ENCODE results near the gene CCL5.

CCL5 gene

GRCh38 chr17:35913609-35914008 lies 33.4 kb upstream of the CCL5 start:
- no peak overlapping the region for H3K4me3 ChIP-seq (IDR thresholded peaks at IDR 0.05; ENCODE audit: insufficient read depth, low read depth, low read length)
- TF ChIP-seq CTCF (conservative IDR thresholded peaks at IDR 0.05; ENCODE audit: low read depth, low read length), result no peak
- H3K9ac ChIP-seq, result no peak overlapping the region
- no peaks in the 10 kb centered on the region for H3K36me3 ChIP-seq (ENCODE audit: insufficient read depth)
- no peaks in the 10 kb centered on the region for H4K20me1 ChIP-seq (ENCODE audit: insufficient read depth)
- H3K4me2 ChIP-seq, result no peak overlapping the region
- H2AFZ ChIP-seq (ENCODE audit: low read depth), result no peak overlapping the region
- H3K4me1 ChIP-seq (ENCODE audit: low read depth, poor library complexity, severe bottlenecking), result no peaks in the 10 kb centered on the region
- no peaks in the 10 kb centered on the region for H3K79me2 ChIP-seq (ENCODE audit: insufficient read depth, low read depth)
- H3K27me3 ChIP-seq (ENCODE audit: insufficient read depth, low read depth), result no peaks in the 10 kb centered on the region
- H3K27ac ChIP-seq, result no peak overlapping the region

- H2AFZ ChIP-seq (ENCODE audit: low read depth), result no peak overlapping the region
- H3K79me2 ChIP-seq (ENCODE audit: insufficient read depth, low read depth), result no peaks in the 10 kb centered on the region
- no peaks in the 10 kb centered on the region for H3K4me1 ChIP-seq (ENCODE audit: low read depth, poor library complexity, severe bottlenecking)
- no peak overlapping the region for H3K27ac ChIP-seq
- no peaks in the 10 kb centered on the region for H3K36me3 ChIP-seq (ENCODE audit: insufficient read depth)
- TF ChIP-seq CTCF (conservative IDR thresholded peaks at IDR 0.05; ENCODE audit: low read depth, low read length), result no peak
- H4K20me1 ChIP-seq (ENCODE audit: insufficient read depth), result no peaks in the 10 kb centered on the region
- no peaks in the 10 kb centered on the region for H3K27me3 ChIP-seq (ENCODE audit: insufficient read depth, low read depth)
- no peak overlapping the region for H3K9ac ChIP-seq
- no peak overlapping the region for H3K4me3 ChIP-seq (IDR thresholded peaks at IDR 0.05; ENCODE audit: insufficient read depth, low read depth, low read length)
- H3K4me2 ChIP-seq, result no peak overlapping the region
These were observed 32.8 kb upstream of the CCL5 start for GRCh38 chr17:35912942-35913341.

GRCh38 chr17:35912339-35912912 lies 32.3 kb upstream of the CCL5 start:
- no peaks in the 10 kb centered on the region for H4K20me1 ChIP-seq (ENCODE audit: insufficient read depth)
- H3K79me2 ChIP-seq (ENCODE audit: insufficient read depth, low read depth), result no peaks in the 10 kb centered on the region
- no peak overlapping the region for H2AFZ ChIP-seq (ENCODE audit: low read depth)
- no peak for TF ChIP-seq CTCF (conservative IDR thresholded peaks at IDR 0.05; ENCODE audit: low read depth, low read length)
- no peak overlapping the region for H3K4me3 ChIP-seq (IDR thresholded peaks at IDR 0.05; ENCODE audit: insufficient read depth, low read depth, low read length)
- H3K36me3 ChIP-seq (ENCODE audit: insufficient read depth), result no peaks in the 10 kb centered on the region
- no peak overlapping the region for H3K27ac ChIP-seq
- H3K9ac ChIP-seq, result no peak overlapping the region
- H3K27me3 ChIP-seq (ENCODE audit: insufficient read depth, low read depth), result no peaks in the 10 kb centered on the region
- H3K4me2 ChIP-seq, result no peak overlapping the region
- H3K4me1 ChIP-seq (ENCODE audit: low read depth, poor library complexity, severe bottlenecking), result no peaks in the 10 kb centered on the region

GRCh38 chr17:35909408-35909807 lies 29.2 kb upstream of the CCL5 start:
- H3K79me2 ChIP-seq (ENCODE audit: insufficient read depth, low read depth), result no peaks in the 10 kb centered on the region
- no peak for TF ChIP-seq CTCF (conservative IDR thresholded peaks at IDR 0.05; ENCODE audit: low read depth, low read length)
- no peak overlapping the region for H3K9ac ChIP-seq
- H3K27me3 ChIP-seq (ENCODE audit: insufficient read depth, low read depth), result no peaks in the 10 kb centered on the region
- H2AFZ ChIP-seq (ENCODE audit: low read depth), result no peak overlapping the region
- H3K4me3 ChIP-seq (IDR thresholded peaks at IDR 0.05; ENCODE audit: insufficient read depth, low read depth, low read length), result no peak overlapping the region
- H3K36me3 ChIP-seq (ENCODE audit: insufficient read depth), result no peaks in the 10 kb centered on the region
- H3K4me2 ChIP-seq, result no peak overlapping the region
- no peaks in the 10 kb centered on the region for H3K4me1 ChIP-seq (ENCODE audit: low read depth, poor library complexity, severe bottlenecking)
- H3K27ac ChIP-seq, result no peak overlapping the region
- no peaks in the 10 kb centered on the region for H4K20me1 ChIP-seq (ENCODE audit: insufficient read depth)

Data from KMS-11 (cell line).